ENCODE measurements around the gene EPB41L3. TPM values are rescaled to one million over a fixed set of nuclear protein-coding genes. Genes with fewer than 3 reads are reported as not detected.
"Not testable (repeated sequence)": the region's sequence is repeated elsewhere in the genome, so short reads cannot be mapped to it uniquely, and the experiment has no call there.

EPB41L3 gene
- total RNA-seq, result 50.1 TPM

GRCh38 chr18:5543773-5544389 is at the start of gene EPB41L3:
TSS of gene EPB41L3 (minus strand) at chr18:5543997. CDS start at chr18:5489183, 54,814 bp downstream.
- peak; percentile 61 for DNase-seq

GRCh38 chr18:5588529-5588928 is 44.7 kb upstream of the EPB41L3 start:
- no peak for DNase-seq

GRCh38 chr18:5585653-5586052 is 41.9 kb upstream of the EPB41L3 start:
- DNase-seq, result no peak

- DNase-seq, result no peak
Observed at GRCh38 chr18:5584746-5585417, 41.1 kb upstream of the EPB41L3 start.

GRCh38 chr18:5582849-5583681 is 39.3 kb upstream of the EPB41L3 start:
- peak; percentile 19 for DNase-seq

- peak; percentile 41 for DNase-seq
Observed at GRCh38 chr18:5582076-5582475, 38.3 kb upstream of the EPB41L3 start.

- DNase-seq, result no peak
Observed at GRCh38 chr18:5574843-5575242, 31.0 kb upstream of the EPB41L3 start.

GRCh38 chr18:5571666-5572065 is 27.9 kb upstream of the EPB41L3 start:
- DNase-seq, result no peak

GRCh38 chr18:5570613-5571012 is 26.8 kb upstream of the EPB41L3 start:
- DNase-seq, result not testable (repeated sequence)

- DNase-seq, result no peak
Observed at GRCh38 chr18:5568416-5568815, 24.6 kb upstream of the EPB41L3 start.

- DNase-seq, result no peak
Observed at GRCh38 chr18:5558851-5559250, 15.1 kb upstream of the EPB41L3 start.

GRCh38 chr18:5556310-5556974 is 12.6 kb upstream of the EPB41L3 start:
- no peak for DNase-seq

- no peak for DNase-seq
Observed at GRCh38 chr18:5554629-5555028, 10.8 kb upstream of the EPB41L3 start.

GRCh38 chr18:5546660-5547059 is 2.9 kb upstream of the EPB41L3 start:
- peak; percentile 73 for DNase-seq

- DNase-seq, result peak; percentile 41
Observed at GRCh38 chr18:5543036-5543680, 639 bp downstream of the EPB41L3 start.

- DNase-seq, result peak; percentile 50
Observed at GRCh38 chr18:5542515-5543035, 1.2 kb downstream of the EPB41L3 start.

GRCh38 chr18:5541644-5542043 is 2.2 kb downstream of the EPB41L3 start:
- no peak for DNase-seq

- no peak for DNase-seq
Observed at GRCh38 chr18:5539391-5539790, 4.4 kb downstream of the EPB41L3 start.

- no peak for DNase-seq
Observed at GRCh38 chr18:5538544-5538943, 5.3 kb downstream of the EPB41L3 start.

GRCh38 chr18:5537860-5538259 is 5.9 kb downstream of the EPB41L3 start:
- no peak for DNase-seq

- DNase-seq, result no peak
Observed at GRCh38 chr18:5534845-5535244, 9.0 kb downstream of the EPB41L3 start.

GRCh38 chr18:5532066-5532465 is 11.7 kb downstream of the EPB41L3 start:
- no peak for DNase-seq
